Measurements from ENCODE around the gene TRIM50.
"Not testable (repeated sequence)": the region's sequence is repeated elsewhere in the genome, so short reads cannot be mapped to it uniquely, and the experiment has no call there.

Gene TRIM50

DNA sequence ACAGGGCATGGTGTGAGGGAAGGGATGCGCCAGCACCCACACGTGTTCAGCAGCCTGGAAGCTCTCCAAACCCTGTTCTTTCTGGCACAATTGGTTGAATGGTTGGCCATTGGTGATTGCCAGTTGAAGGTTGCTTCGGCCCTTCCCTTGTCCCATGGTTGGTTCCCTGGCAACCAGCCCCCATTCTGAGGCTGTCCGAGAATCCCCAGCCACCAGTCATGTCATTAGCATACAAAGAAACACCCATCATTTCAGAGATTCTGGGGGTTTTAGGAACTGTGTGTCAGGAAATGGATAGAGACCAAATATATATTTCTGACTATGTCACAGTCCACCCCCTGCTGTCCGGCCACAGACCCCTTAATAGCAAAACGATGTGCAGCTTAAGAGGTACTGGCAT lies 21.9 kb upstream of the TRIM50 start:
- no peak for DNase-seq

DNA sequence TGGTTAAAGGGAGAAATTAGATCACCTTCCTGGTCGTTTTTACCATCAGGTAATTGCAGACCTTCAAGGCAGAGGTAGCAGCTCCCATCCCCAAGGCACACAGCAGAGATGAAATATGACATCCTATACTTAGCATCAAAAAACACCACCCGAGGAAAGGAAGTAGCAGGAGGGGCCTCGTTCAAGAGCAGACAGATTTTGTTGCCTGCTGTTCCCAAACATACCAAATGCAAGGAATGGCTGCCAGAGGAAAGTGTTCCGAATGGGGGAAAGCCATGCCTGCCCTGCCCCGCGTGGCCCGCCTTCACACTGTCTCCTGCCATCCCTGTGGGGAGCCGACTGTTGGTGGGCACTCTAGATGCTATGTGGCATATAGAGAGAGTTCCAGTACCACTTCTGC lies 18.1 kb upstream of the TRIM50 start:
- no peak for DNase-seq

DNA sequence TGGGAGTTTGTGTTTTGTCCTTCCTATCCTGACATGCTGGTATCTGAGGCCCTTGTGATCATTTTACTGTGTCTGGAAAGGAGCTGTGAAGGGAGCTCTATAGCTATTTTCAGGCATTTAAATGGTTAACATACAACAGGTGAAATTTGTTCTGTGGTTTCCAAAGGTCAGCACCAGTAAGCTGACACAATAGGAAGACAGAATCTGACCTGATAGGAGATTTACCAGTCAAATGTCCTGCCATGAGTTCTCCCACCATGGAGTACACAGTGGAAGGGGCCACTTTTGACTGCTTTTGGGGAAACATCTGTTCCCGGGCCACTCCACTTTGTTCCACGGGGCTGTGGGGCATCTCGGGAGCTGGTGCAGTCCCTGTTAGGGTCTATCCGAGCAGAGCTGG lies 17.7 kb upstream of the TRIM50 start:
- DNase-seq: no peak

DNA sequence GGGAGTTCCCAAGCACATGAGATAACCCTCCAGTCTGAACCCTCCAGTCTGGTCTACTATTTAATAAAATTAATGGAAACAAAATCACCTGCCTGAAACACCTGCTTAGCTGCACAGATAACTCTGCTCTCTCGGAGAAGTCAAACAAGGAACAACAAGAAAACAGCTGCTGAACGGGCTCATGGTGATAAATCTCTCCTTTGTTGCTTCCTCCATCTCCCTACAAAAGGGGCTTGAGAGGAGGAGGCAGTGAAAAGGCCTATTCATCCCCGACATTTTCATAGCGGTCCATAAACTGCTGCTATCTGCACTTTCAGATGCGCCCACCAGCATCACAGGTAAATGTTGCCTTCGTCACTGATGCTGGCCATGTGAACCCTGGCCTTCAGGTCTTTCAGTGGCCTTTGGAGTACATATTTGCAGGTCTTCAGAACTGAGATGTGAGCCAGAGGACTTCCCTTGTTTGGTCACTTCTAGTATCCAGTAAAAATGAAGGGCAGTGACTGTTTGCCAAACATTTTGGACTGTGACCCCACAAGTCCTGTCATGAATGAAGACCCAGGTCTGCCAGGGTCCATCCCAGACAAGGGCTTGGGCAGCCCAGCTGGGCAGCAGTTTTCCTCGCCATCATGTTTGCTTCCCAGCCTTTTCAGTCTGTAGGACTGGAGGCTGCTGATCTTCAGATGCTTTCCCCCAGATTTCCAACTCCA lies 15.9 kb upstream of the TRIM50 start:
- DNase-seq: no peak

DNA sequence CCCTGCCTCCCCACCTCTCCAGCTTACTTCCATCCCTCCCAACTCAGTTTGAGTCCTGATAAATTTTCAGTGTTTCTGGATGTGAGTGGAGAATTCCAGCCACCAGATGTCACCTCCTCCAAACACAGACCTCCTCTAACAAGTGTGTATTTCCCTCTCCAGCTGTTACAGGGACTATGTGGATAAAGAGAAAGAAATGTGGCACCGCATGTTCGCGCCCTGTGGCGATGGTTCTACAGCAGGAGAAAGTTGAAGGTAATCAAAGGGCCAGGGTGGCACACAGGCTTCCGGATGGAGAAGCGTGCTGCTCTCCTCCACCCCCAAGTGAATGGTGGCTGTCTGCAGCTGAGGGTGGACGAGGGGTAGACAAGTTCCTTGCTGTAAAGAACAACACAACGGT lies 14.8 kb upstream of the TRIM50 start:
- DNase-seq: no peak

DNA sequence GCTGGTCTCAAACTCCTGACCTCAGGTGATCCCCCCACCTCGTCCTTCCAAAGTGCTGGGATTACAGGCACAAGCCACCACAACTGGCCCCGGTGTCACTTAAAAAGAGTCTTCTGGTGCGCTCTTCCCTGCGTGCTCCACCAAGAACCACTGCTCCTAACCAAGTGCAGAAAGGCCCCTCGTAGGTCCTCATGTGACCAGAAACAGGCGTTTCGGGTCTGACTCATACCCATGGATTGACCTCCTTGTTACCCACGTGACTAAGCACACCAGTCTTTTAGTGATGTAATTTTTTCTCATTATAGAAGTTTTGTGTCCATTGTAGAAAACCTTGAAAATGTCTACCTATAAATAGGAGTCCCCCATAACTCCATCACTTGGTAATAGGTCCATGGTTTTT lies 14.0 kb upstream of the TRIM50 start:
- DNase-seq: no peak

DNA sequence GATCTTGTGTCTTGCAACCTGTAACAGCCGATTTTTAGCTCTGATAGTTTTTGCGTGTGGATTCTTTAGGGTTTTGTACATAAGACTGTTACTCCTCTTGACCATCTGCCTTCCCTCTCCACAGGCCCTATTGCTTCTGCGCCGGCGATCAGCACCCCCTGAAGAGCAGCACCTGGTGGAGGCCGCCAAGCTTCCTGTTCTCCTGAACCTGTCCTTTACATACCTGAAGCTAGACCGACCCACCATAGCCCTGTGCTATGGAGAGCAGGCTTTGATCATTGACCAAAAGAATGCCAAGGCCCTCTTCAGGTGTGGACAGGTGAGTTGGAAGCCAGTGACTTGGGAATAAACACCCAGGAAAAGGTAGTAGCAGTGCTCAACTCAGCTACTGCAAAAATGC lies 12.6 kb upstream of the TRIM50 start:
- no peak for DNase-seq

DNA sequence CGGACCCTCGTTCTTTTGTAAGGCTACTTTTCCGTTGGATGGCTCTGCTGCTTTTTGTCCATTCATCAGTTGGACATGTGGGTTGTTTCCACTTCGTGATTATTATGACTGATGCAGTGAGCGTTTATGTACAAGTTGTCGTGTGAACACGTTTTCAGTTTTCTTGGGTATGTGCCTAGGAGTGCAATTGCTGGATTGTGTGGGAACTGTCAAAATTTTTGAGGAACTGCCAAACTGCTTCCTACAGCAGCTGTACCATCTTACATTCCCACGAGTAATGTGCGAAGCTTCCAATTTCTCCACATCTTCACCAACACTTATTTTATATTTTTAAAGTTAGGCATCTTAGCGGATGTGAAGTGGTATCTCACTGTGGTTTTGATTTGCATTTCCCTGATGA lies 10.4 kb upstream of the TRIM50 start:
- DNase-seq: no peak

DNA sequence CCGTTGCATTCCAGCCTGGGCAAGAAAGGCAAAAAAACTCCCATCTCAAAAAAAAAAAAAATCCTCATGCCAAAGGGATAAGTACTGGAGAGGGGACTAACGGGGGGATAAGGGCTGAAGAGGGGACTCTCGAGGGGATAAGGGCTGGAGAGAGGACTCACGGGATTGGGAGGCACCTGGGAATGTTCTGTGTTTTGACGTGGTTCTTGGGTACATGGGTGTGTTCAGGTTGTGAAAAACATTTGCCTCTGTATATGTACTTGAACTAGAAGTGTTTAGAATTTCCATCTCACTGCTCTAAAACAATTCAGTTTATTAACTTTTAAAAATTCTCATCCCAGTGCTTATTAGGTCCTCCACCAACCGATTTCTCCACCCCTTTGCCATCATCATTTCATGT lies 4.6 kb upstream of the TRIM50 start:
- no peak for DNase-seq

DNA sequence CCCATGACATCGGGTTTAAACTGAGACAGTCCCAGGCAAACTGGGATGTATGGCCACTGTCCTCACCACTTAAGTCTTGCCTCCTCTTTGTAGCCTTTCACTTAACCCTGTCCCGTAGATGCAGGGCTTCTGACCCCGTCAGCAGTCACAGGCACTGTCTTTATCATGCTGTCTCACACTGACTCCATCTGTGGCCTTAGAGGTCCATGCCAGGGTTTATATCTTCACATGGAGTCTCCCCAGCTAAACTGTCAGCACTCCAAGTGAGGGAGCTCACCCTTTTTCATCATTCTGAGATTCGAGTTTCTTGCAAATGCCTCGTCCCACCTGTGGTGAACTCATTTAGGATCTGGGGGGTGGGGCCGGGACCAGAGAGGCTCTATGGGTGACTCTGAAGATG lies 2.9 kb upstream of the TRIM50 start:
- no peak for DNase-seq

DNA sequence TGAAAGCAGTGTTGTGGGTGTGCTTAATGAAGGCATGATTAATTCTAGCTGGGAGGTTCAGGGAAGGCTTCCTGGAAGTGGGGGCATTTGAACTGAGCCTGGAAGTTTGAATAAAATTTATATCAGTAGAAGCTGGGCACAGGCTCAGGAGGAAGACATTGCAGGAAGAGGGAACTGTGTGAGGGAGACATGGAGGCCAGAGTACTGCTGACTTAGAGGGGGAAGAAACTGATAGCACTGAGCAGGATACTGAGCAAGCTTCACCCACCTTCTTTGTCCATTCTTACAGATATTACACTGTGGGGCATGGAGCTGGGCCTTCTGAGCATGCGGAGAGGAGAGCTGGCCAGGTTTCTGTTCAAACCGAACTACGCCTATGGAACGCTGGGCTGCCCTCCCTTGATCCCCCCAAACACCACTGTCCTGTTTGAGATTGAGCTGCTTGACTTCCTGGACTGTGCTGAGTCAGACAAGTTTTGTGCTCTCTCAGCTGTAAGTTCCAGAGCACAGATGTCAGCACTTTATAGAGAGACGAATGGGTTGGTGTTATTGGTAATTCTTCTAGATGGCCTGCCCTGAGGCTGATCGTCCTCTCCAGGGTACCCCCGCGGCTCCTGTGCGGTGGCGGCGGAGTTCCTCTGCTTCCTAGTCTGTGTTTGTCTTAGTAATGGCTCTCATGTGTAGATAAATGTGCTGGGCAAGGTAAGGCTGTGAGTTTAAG lies 2.1 kb upstream of the TRIM50 start:
- DNase-seq: no peak

DNA sequence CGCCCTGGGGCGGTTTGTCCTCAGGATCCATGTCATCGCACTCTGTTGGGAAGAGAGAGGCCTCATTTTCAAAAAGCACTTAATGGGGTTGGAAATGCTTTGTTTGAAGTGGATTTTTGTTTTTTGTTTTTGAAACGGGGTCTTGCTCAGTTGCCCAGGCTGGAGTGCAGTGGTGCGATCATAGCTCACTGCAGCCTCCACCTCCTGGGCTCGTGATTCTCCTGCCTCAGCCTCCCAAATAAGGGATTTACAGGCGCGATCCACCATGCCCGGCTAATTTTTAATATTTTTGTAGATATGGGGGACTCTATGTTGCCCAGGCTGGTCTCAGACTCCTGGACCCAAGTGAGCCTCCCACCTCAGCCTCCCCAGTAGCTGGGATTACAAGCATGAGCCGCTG lies 814 bp upstream of the TRIM50 start:
- DNase-seq: no peak

DNA sequence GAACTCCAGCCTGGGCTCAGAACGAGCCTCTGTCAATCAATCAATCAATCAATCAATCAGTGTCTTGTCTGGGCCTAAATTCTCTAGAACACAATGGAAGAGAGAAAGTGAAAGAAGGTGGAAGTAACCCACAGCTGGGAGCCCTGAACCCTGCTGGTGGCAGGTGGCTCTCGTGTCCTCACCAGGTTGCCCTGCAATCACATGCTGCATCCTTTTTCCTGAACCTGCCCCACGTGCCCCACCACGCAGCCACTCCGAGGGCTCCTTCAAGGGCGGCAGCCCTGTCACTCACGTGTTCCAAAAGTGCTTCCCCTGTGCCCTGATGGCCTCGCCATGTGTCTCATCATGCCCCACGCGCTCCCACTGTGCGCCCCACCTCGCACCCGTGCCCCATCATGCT lies 433 bp downstream of the TRIM50 start:
- DNase-seq: not testable (repeated sequence)

DNA sequence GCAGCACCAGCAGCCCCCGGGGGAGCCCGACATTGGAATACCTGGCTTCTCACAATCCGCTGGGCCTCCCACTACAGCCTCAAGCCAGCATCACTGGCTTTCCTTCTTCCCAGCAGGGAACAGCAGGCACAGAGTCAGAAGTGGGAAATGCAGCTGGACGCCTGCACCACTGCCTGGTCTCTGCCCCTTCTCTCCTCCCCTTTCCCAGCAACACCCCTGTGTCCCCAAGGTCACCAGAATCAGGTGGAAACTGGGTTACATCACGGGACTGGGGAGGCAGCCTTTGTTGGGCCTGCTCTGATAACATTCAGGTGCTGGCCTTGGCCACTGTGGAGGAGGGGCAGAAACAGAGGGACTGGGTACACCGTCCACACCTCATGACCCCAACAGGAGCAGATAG lies 2.5 kb downstream of the TRIM50 start:
- not testable (repeated sequence) for DNase-seq

DNA sequence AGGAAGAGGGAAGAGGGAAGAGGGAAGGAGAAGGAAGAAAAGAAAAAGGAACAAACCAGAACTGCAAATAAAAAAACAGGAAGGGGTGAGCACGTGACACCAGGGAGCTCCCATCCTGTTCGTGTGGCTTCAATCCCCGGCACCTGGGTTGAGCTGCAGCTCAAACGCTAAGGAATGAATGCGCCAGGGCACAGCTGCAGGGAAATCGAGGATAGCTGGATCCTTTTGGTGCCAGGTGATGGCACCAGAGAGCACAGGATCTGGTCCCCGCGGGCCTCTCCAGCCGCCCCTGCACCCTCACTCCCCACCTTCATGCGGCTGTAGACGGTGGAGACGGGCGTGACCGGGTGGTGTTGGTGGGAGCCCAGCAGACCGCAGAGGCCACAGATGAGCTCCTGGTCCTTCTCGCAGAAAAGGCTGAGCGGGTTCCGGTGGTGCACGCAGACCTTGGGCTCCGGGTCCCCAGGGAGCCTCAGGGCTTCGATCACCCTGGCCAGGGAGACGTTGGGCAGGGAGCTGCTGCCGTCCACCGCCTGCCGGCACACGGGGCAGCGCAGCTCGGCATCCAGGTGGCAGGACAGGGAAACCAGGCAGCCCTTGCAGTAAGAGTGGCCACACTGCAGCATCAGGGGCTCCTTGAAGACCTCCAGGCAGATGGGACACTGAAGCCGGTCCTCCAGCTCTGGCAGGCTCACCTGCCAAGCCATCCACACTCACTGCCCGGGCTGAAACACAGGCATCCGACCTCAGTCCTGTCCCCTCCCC lies 3.6 kb downstream of the TRIM50 start:
- peak; percentile 41 to 71 for DNase-seq

DNA sequence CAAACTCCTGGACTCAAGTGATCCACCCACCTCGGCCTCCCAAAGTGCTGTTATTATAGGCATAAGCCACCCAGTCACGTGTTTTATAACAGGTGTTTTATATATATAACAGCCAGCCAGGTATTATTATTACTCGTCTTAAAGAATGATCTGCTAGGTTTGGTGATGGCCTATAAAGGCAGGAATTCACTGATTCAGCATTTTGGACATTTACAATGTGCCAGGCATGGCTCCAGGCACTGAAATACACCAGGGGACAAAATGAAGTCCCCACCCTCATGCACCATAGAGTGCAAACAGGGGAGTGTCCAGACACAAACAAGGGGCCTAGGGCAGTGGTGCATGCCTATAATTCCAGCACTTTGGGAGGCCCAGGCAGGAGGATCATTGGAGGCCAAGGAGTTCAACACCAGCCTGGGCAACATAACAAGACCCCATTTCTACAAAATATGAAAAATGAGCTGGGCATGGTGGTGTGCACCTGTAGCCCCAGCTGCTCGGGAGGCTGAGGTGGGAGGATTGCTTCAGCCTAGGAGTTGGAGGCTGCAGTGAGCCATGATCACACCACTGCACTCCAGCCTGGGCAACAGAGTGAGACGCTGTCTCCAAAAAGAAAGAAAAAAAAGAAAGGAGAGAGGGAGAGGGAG lies 4.3 kb downstream of the TRIM50 start:
- DNase-seq: not testable (repeated sequence)

DNA sequence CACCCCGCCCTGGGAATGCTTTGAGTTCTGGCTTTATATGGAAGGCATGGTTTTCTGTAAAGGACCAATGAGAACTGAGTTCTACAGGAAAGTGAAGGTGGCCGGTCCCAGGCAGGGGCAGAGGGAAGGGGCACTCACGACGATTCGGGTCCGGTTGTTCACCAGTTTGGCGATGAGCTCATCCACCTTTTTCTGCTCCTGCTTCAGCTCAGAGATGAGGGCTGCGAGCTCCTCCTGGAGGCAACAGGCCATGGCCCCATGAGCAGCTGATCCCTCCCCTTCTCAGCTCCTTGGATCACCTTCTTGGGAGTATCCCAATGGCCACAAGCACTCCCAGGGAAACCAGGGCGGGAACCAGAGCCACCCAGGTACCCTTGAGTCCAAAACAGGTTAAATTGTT lies 7.9 kb downstream of the TRIM50 start:
- DNase-seq: not testable (repeated sequence)

DNA sequence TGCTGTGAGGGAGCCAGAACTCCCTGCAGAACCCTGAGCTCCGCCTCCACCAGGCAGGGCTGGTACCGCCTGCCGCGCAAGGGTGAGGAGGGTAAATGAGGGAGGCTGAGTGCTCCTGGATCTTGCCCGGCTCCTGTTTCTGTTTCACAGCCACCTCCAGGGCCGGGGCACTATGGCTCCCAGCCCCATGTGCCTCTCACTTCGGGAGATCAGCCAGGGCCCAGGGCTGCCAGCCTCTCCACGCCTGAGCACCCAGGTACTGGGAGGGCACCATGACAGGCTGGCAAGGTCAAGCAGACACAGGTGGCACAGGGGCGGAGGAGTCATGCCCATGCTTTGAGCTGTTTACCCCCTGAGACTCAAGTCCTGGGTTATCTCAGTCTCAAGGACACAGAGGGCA lies 8.3 kb downstream of the TRIM50 start:
- DNase-seq: not testable (repeated sequence)

DNA sequence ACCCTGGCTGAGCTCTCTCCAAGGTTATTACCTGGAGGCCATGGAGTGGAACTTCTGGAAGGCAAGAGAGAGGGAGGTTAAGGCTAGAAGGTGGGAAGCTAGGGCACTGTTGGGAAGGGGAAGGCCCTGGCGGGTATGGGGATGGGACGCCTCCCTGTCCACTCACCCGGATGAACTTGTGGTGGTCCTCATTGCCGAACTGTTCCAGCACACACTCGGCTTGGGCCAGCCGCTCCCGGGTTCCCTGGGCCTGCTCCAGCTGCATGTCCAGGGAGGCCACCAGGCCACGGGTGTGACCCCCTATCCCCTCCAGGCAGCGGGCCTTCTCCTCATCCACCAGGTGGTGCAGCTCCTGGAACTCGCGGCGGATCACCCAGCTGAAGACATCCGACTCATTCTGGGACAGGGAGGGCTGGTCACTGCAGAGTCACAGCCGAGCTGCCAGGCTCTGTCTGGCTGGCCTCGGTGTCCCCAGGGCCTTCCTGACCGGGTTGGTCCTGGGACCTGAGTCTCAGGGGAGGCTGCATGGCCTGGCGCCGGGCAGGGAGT lies 9.2 kb downstream of the TRIM50 start:
- not testable (repeated sequence) for DNase-seq

DNA sequence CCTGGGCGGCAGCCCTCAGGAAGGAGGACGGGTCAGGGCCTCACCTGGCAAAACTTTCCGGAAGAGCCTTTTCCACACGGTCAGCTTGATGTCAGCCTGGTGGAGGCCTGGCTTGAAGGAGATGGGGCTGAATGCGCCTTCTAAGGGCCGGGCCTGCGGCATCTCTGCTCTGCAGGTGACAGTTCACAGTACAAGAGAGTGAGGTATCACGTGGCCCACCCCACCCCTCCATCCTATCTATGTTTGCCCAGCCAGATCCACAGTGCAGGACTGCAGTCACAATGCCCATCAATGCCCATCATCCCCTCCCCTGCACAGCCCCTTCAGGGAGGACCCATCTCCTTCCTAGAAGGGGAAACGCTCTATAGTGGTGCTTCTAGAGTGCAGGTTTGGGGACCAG lies 11.4 kb downstream of the TRIM50 start:
- DNase-seq: no peak

DNA sequence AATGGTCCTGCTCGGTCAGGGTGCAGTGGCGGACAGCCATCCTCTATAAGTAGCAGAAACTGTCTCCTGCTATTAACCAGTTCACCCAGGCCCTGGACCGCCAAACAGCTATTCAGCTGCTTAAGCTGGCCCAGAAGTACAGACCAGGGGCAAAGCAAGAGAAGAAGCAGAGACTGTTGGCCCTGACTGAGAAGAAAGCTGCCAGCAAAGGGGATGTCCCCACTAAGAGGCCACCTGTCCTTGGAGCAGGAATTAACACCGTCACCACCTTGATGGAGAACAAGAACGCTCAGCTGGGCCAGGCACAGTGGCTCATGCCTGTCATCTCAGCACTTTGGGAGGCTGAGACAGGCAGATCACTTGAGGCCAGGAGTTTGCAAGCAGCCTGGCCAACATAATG lies 13.6 kb downstream of the TRIM50 start:
- no peak for DNase-seq

DNA sequence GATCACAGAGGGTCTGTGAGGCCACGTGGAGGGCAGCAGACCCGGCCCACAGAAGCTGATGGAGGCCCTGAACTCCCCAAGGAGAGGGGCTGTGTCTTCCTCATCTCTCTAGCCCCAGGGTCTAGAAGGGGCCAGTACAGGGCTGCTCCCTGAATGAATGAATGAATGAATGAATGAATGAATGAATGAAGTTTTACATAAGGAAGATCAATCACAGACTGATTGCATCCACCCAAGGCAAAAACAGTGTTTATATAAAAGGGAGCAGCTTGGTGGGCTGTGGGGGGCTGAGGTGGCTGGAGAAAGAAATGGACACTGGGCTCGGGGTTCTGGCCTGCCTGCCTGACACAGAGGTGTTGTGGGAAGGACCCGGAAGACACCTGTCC lies 14.4 kb downstream of the TRIM50 start:
- DNase-seq: no peak

DNA sequence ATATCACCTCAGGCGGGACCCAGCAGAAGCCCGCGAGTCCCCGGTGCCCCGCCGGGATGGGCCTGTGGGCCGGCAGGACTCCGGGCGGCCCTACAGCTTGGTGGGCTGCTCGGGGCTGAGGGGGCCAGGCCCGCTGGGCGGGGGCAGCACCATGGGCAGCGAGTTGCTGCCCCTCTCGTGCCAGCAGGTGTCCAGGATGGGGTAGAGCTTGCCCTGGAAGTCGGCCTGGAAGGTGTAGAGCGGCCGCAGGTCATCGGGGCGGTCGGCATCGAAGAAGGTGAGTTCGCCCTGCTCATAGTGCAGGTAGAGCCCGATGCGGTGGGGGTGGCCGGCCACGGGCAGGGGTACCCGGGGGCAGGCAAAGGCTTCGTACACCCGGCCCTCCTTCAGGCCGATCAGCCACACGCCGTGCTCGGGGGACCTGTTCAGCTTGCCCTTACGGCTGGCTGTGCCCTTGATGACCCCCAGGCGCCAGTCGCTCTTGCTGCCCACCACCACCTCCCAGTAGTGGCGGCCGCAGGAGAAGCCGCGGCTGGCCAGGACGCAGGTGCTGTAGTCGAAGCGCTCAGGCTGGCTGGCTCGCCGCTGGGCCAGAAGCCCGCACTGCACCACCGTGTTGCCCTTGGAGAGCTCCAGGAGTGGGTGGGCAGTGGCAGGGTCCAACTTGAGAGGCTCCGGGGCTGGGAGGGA lies 14.9 kb downstream of the TRIM50 start:
- DNase-seq: no peak

Data from Kasumi-1 (cell line).